ENCODE results near the gene CD99L2. TPM values are rescaled to one million over a fixed set of nuclear protein-coding genes. Genes with fewer than 3 reads are reported as not detected.

The CD99L2 gene
- total and polyA plus RNA-seq, 12 donors, result 20.0 to 102 (median 55.4) TPM

- intact Hi-C loops (cut with DNase I), result no loop called here
- H3K4me1 ChIP-seq (replicated peaks in 1 of 2), result no peaks in the 10 kb centered on the region
- H3K27me3 ChIP-seq, result no peaks in the 10 kb centered on the region
- TF ChIP-seq POLR2A (IDR thresholded peaks at IDR 0.05), result no peak
- TF ChIP-seq CTCF (IDR thresholded peaks at IDR 0.05), result no peak
- H3K4me3 ChIP-seq, result no peak overlapping the region
- no peaks in the 10 kb centered on the region for H3K36me3 ChIP-seq (replicated peaks in 1 of 2)
- H3K9me3 ChIP-seq (replicated peaks in 1 of 3), result no peaks in the 10 kb centered on the region
- H3K27ac ChIP-seq, result no peak overlapping the region
- DNase-seq, result no peak
- 78 to 90% (median 86%) methylated on average over 6 to 10 of the region's 10 CpGs for WGBS, 4 donors
Observed at GRCh38 chrX:150768132-150768485, 130.4 kb downstream of the CD99L2 start.

DNA sequence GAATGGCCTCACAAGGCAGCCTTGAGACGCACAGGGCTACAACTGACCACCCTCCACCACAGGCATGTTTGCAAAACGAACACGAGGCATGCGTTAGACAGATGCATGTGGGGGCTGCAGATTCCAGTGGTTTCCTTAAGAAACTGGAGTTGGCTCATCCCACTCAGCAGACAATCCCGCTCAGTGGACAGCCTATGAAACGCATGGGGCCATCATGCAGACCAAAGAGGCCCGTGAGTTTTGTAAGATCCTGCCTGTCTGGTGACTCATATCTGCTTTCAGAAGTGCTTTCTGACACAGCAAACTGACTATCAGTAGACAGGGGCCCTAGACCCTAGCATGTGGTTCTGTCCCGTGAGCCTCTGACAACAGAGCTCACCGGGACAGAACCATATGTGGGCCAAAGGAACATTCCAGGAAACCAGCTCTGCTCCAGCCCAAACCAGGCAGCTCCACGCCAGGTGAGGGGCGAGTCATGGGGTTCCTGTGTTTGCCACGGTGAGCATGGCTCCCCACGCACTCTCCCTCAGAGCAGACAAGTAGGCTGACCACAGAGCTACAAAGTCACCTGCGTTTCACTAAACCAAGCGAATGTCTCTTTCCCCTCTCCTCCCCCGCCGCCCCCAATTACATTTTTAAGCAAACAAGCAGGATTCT lies 130.9 kb downstream of the CD99L2 start:
- no peaks in the 10 kb centered on the region for H3K36me3 ChIP-seq (replicated peaks in 1 of 2)
- intact Hi-C loops (cut with DNase I), result no loop called here
- H3K4me1 ChIP-seq (replicated peaks in 1 of 2), result no peaks in the 10 kb centered on the region
- H3K27me3 ChIP-seq, result no peaks in the 10 kb centered on the region
- TF ChIP-seq POLR2A (IDR thresholded peaks at IDR 0.05), result no peak
- TF ChIP-seq CTCF (IDR thresholded peaks at IDR 0.05), result no peak
- no peaks in the 10 kb centered on the region for H3K9me3 ChIP-seq (replicated peaks in 1 of 3)
- peak in 2 of 7 donors; percentile 30 to 46 for DNase-seq
- 54 to 89% (median 70%) methylated on average over 3 to 17 of the region's 17 CpGs for WGBS, 4 donors
- no peak overlapping the region for H3K27ac ChIP-seq
- no peak overlapping the region for H3K4me3 ChIP-seq

DNA sequence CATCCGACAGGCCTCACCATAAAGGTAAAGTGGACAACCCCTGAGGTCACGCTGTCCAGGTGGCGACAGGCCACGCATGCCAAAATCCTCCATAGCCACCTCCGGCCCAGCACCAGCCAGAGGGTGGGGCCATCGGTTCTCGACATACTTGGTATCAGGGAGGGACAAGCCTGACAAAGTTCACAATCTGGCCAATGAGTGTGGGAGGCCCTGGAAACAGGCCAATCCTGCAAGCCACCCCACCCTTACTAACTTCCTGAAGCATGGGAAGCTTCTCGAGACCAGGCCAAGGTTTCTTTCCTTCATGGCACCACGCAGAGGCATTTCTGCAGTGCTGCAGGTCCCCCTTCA lies 131.4 kb downstream of the CD99L2 start:
- intact Hi-C loops (cut with DNase I), result no loop called here
- Histone ChIP-seq H3K27me3 (no peaks in the 10 kb centered on the region), H3K4me3 (no peak overlapping the region), H3K27ac (no peak overlapping the region), H3K4me1 (replicated peaks in 1 of 2) (no peaks in the 10 kb centered on the region), H3K9me3 (replicated peaks in 1 of 3) (no peaks in the 10 kb centered on the region), H3K36me3 (replicated peaks in 1 of 2) (no peaks in the 10 kb centered on the region)
- whole genome bisulfite sequencing, 4 donors, result 50 to 75% (median 69%) methylated on average over 9 of the region's 9 CpGs; no CpG with 5 or more reads in 1 of the 4 donors
- TF ChIP-seq POLR2A (IDR thresholded peaks at IDR 0.05) (no peak), CTCF (IDR thresholded peaks at IDR 0.05) (no peak)
- peak in 2 of 7 donors; percentile 12 to 23 for DNase-seq

- no peaks in the 10 kb centered on the region for H3K4me1 ChIP-seq (replicated peaks in 1 of 2)
- WGBS, 4 donors, result 79 to 88% (median 83%) methylated on average over 4 to 13 of the region's 13 CpGs
- intact Hi-C loops (cut with DNase I), result no loop called here
- no peaks in the 10 kb centered on the region for H3K36me3 ChIP-seq (replicated peaks in 1 of 2)
- no peak overlapping the region for H3K27ac ChIP-seq
- DNase-seq, result no peak
- TF ChIP-seq CTCF (IDR thresholded peaks at IDR 0.05), result no peak
- TF ChIP-seq POLR2A (IDR thresholded peaks at IDR 0.05), result no peak
- H3K9me3 ChIP-seq (replicated peaks in 1 of 3), result no peaks in the 10 kb centered on the region
- H3K27me3 ChIP-seq, result no peaks in the 10 kb centered on the region
- H3K4me3 ChIP-seq, result no peak overlapping the region
Observed at GRCh38 chrX:150766351-150767044, 132.0 kb downstream of the CD99L2 start.

Measured in adrenal gland (tissue), 12 donors.